Neural cell (in vitro differentiated cells): ENCODE results near the gene SLC25A13. TPM values are rescaled to one million over a fixed set of nuclear protein-coding genes. Genes with fewer than 3 reads are reported as not detected.
"Not testable (repeated sequence)": the region's sequence is repeated elsewhere in the genome, so short reads cannot be mapped to it uniquely, and the experiment has no call there.

Source experiments
- H2AFZ ChIP-seq: fragments of 200-600, 300-800 bp; sonication (generic), shearing (Covaris generic); 2 replicates; pipeline ENCODE4 v1.6.0; 2014; ENCODE audit warnings: low read depth, mild to moderate bottlenecking, antibody characterized with exemption, low read length, moderate library complexity
- H3F3A ChIP-seq: fragments of 200-600 bp; shearing (Covaris generic); 2 replicates; pipeline ENCODE4 v1.6.1; 2016; ENCODE audit warnings: mild to moderate bottlenecking, moderate library complexity, mixed read lengths, antibody characterized with exemption, low read length; ENCODE audit not compliant: insufficient read depth, poor library complexity, severe bottlenecking
- H3K27ac ChIP-seq: fragments of 200-600, 300-800 bp; sonication (generic), shearing (Covaris generic); 2 replicates; pipeline ENCODE4 v1.5.1; 2014; ENCODE audit warnings: mild to moderate bottlenecking, low read length, moderate library complexity
- H3K27me3 ChIP-seq: fragments of 300-800, 200-600 bp; sonication (generic), shearing (Covaris generic); 2 replicates; pipeline ENCODE4 v1.6.0; 2014; ENCODE audit warnings: mild to moderate bottlenecking, low read depth, low read length, moderate library complexity; ENCODE audit not compliant: insufficient read depth
- H3K36me3 ChIP-seq: fragments of 300-800, 200-600 bp; sonication (generic), shearing (Covaris generic); 2 replicates; pipeline ENCODE4 v1.5.1; 2014; ENCODE audit warnings: mild to moderate bottlenecking, antibody characterized with exemption, low read length, moderate library complexity; ENCODE audit not compliant: insufficient read depth
- H3K4me2 ChIP-seq: fragments of 300-800, 200-600 bp; sonication (generic), shearing (Covaris generic); 2 replicates; pipeline ENCODE4 v1.6.0; 2014; ENCODE audit warnings: mild to moderate bottlenecking, low read length
- H3K4me3 ChIP-seq: fragments of 300-800, 200-600 bp; sonication (generic), shearing (Covaris generic); 2 replicates; pipeline ENCODE4 v1.5.1; 2014; ENCODE audit warnings: mild to moderate bottlenecking, low read length, moderate library complexity
- H3K79me2 ChIP-seq: fragments of 200-600 bp; shearing (Covaris generic); replicated peaks from 2 replicates; pipeline ENCODE4 v1.6.0; 2014; ENCODE audit warnings: mild to moderate bottlenecking, low read length, moderate library complexity; ENCODE audit not compliant: insufficient read depth
- H3K9ac ChIP-seq: fragments of 300-800, 200-600 bp; sonication (generic), shearing (Covaris generic); 2 replicates; pipeline ENCODE4 v1.6.1; 2016; ENCODE audit warnings: mild to moderate bottlenecking, low read length, mixed read lengths
- H3K9me2 ChIP-seq: fragments of 200-600 bp; shearing (Covaris generic); 2 replicates; pipeline ENCODE4 v1.6.1; 2016; ENCODE audit warnings: mild to moderate bottlenecking, low read length, mixed read lengths; ENCODE audit not compliant: insufficient read depth
- H3K9me3 ChIP-seq: fragments of 200-600, 300-800 bp; sonication (generic), shearing (Covaris generic); 2 replicates; pipeline ENCODE4 v1.6.1; 2016; ENCODE audit warnings: mild to moderate bottlenecking, mixed run types, low read length, moderate library complexity, mixed read lengths
- H4K20me1 ChIP-seq: fragments of 200-600 bp; shearing (Covaris generic); 2 replicates; pipeline ENCODE4 v1.6.1; 2016; ENCODE audit warnings: mild to moderate bottlenecking, mixed run types; ENCODE audit not compliant: insufficient read depth
- CTCF ChIP-seq: fragments of 450-650 bp; IDR thresholded peaks from 2 replicates; pipeline ENCODE4 v1.5.1; 2014; ENCODE audit warnings: antibody characterized with exemption, mild to moderate bottlenecking, moderate library complexity; ENCODE audit not compliant: poor library complexity, severe bottlenecking
- EP300 ChIP-seq: fragments of 450-650 bp; conservative IDR thresholded peaks from 2 replicates; pipeline ENCODE4 v1.6.1; 2014; ENCODE audit warnings: antibody characterized with exemption, mild to moderate bottlenecking, moderate library complexity; ENCODE audit not compliant: poor library complexity, severe bottlenecking
- EZH2 ChIP-seq: fragments of 200-600, 300-800 bp; shearing (Covaris generic), sonication (generic); IDR thresholded peaks from 2 replicates; pipeline ENCODE4 v1.6.1; 2014; ENCODE audit warnings: antibody characterized with exemption, low read length, borderline replicate concordance, mild to moderate bottlenecking; ENCODE audit not compliant: insufficient read depth, poor library complexity, severe bottlenecking
- MXI1 ChIP-seq: fragments of 450-650 bp; conservative IDR thresholded peaks from 2 replicates; pipeline ENCODE4 v1.6.1; 2014; ENCODE audit warnings: antibody characterized with exemption, mild to moderate bottlenecking; ENCODE audit not compliant: poor library complexity, severe bottlenecking
- POLR2AphosphoS5 ChIP-seq: IDR thresholded peaks from 2 replicates; pipeline ENCODE4 v1.6.1; 2012
- RAD21 ChIP-seq: fragments of 450-650 bp; conservative IDR thresholded peaks from 2 replicates; pipeline ENCODE4 v1.6.1; 2014; ENCODE audit warnings: antibody characterized with exemption, mild to moderate bottlenecking, moderate library complexity
- REST ChIP-seq: IDR thresholded peaks from 2 replicates; pipeline ENCODE4 v1.6.1; 2012; ENCODE audit warnings: borderline replicate concordance
- SMC3 ChIP-seq: fragments of 450-650 bp; conservative IDR thresholded peaks from 2 replicates; pipeline ENCODE4 v1.6.1; 2014; ENCODE audit warnings: antibody characterized with exemption, mild to moderate bottlenecking, moderate library complexity; ENCODE audit not compliant: poor library complexity
- TAF1 ChIP-seq: IDR thresholded peaks from 2 replicates; pipeline ENCODE4 v1.6.1; 2012; ENCODE audit warnings: low read depth
- polyA plus RNA-seq: library from polyadenylated mRNA; depleted of rRNA; stranded (reverse); fragments of >200 nt; gene quantifications from 2 replicates; pipeline ENCODE4 v1.2.3, GENCODE V29; 2014

SLC25A13 gene
- polyA plus RNA-seq, 1 donor from 2014 or later, result 20.2 TPM

- no peak overlapping the region for H3K9ac ChIP-seq
- H3K9me2 ChIP-seq, result no peaks in the 10 kb centered on the region
- H3F3A ChIP-seq, result no peaks in the 10 kb centered on the region
- no peak overlapping the region for H3K4me2 ChIP-seq
- no peaks in the 10 kb centered on the region for H3K27me3 ChIP-seq
- no peak overlapping the region for H3K4me3 ChIP-seq
- H4K20me1 ChIP-seq, result no peaks in the 10 kb centered on the region
- H3K9me3 ChIP-seq, result no peaks in the 10 kb centered on the region
- no peaks in the 10 kb centered on the region for H3K79me2 ChIP-seq
- no peak overlapping the region for H2AFZ ChIP-seq
- H3K36me3 ChIP-seq, result no peaks in the 10 kb centered on the region
- TF ChIP-seq CTCF (no peak), TAF1 (no peak), EZH2 (no peak), REST (no peak), SMC3 (no peak), POLR2AphosphoS5 (no peak), EP300 (no peak), MXI1 (no peak), RAD21 (no peak)
- H3K27ac ChIP-seq, result no peak overlapping the region
Measured at GRCh38 chr7:96161897-96162296, 160.0 kb downstream of the SLC25A13 start.

GRCh38 chr7:96157856-96158255 lies 164.0 kb downstream of the SLC25A13 start:
- no peak overlapping the region for H2AFZ ChIP-seq
- no peak overlapping the region for H3K27ac ChIP-seq
- H3K36me3 ChIP-seq, result no peaks in the 10 kb centered on the region
- no peaks in the 10 kb centered on the region for H3K9me2 ChIP-seq
- H3K4me2 ChIP-seq, result no peak overlapping the region
- H3K4me3 ChIP-seq, result no peak overlapping the region
- no peaks in the 10 kb centered on the region for H3F3A ChIP-seq
- TF ChIP-seq CTCF, result no peak
- TF ChIP-seq REST, result no peak
- no peak for TF ChIP-seq SMC3
- no peak for TF ChIP-seq RAD21
- no peak for TF ChIP-seq POLR2AphosphoS5
- H3K79me2 ChIP-seq, result no peaks in the 10 kb centered on the region
- no peaks in the 10 kb centered on the region for H3K9me3 ChIP-seq
- no peaks in the 10 kb centered on the region for H4K20me1 ChIP-seq
- H3K27me3 ChIP-seq, result no peaks in the 10 kb centered on the region
- H3K9ac ChIP-seq, result no peak overlapping the region

- H3K27ac ChIP-seq, H3K9me3 ChIP-seq, H3K27me3 ChIP-seq, H3K4me3 ChIP-seq, H3K36me3 ChIP-seq, H4K20me1 ChIP-seq, H3K4me2 ChIP-seq, H3K79me2 ChIP-seq, H3K9me2 ChIP-seq, H2AFZ ChIP-seq, H3K9ac ChIP-seq, H3F3A ChIP-seq: not testable (repeated sequence)
Measured at GRCh38 chr7:96154506-96154905, 167.4 kb downstream of the SLC25A13 start.
